ENCODE data around the gene YWHAG. TPM values are rescaled to one million over a fixed set of nuclear protein-coding genes. Genes with fewer than 3 reads are reported as not detected.

YWHAG gene
- total and polyA plus RNA-seq, 2 of the 13 experiments (the other 11 are each of a cell fraction or from before 2014, with no cell fraction given) = 36.9 to 67.5 TPM

GRCh38 chr7:76393116-76394031 is 34.6 kb upstream of the YWHAG start (continued):
- peak; percentile 49; the same call in 1 of the 2 replicates for TF ChIP-seq YEATS2 (CRISPR knock-in tag; IDR thresholded peaks at IDR 0.05; ENCODE audit: borderline replicate concordance)
- TF ChIP-seq MIER3 (CRISPR knock-in tag; IDR thresholded peaks at IDR 0.05; ENCODE audit: borderline replicate concordance) = peak; percentile 53; the same call in 1 of the 2 replicates
- no peak for TF ChIP-seq FIP1L1 (IDR thresholded peaks at IDR 0.05; ENCODE audit: borderline replicate concordance, insufficient read depth, low read depth, low read length)
- peak; percentile 33 for TF ChIP-seq ZNF782 (CRISPR knock-in tag; IDR thresholded peaks at IDR 0.05; ENCODE audit: borderline replicate concordance)
- no peak for TF ChIP-seq MAFF (IDR thresholded peaks at IDR 0.05; ENCODE audit: low read depth, low read length)
- TF ChIP-seq RXRA (CRISPR knock-in tag; IDR thresholded peaks at IDR 0.05) = peak; percentile 48; the same call in 1 of the 2 replicates
- TF ChIP-seq CREB1 (IDR thresholded peaks at IDR 0.05) = no peak
- no peak for TF ChIP-seq CREB1 (CRISPR knock-in tag; IDR thresholded peaks at IDR 0.05)
- TF ChIP-seq GTF2F1 (IDR thresholded peaks at IDR 0.05; ENCODE audit: low read length) = no peak
- TF ChIP-seq NFIC (IDR thresholded peaks at IDR 0.05; ENCODE audit: low read length) = no peak; the same call in 1 of the 2 replicates
- no peak; the same call in 1 of the 2 replicates for TF ChIP-seq MEF2D (CRISPR knock-in tag; IDR thresholded peaks at IDR 0.05)
- no peak for TF ChIP-seq ZFP36 (IDR thresholded peaks at IDR 0.05; ENCODE audit: borderline replicate concordance, low read depth, low read length, partially characterized antibody)
- TF ChIP-seq HCFC1 (IDR thresholded peaks at IDR 0.05; ENCODE audit: low read depth, low read length) = no peak
- TF ChIP-seq TEF (CRISPR knock-in tag; IDR thresholded peaks at IDR 0.05) = no peak
- TF ChIP-seq PTBP1 (IDR thresholded peaks at IDR 0.05; ENCODE audit: low read depth, low read length, poor library complexity, severe bottlenecking) = no peak
- TF ChIP-seq MIER2 (CRISPR knock-in tag; IDR thresholded peaks at IDR 0.05) = no peak
- no peak for TF ChIP-seq HIVEP1 (CRISPR knock-in tag; IDR thresholded peaks at IDR 0.05)
- TF ChIP-seq NFKBIZ (CRISPR knock-in tag; IDR thresholded peaks at IDR 0.05) = no peak; the same call in 1 of the 2 replicates
- no peak for TF ChIP-seq KLF13 (CRISPR knock-in tag; IDR thresholded peaks at IDR 0.05)
- peak; percentile 95 for TF ChIP-seq IKZF4 (CRISPR knock-in tag; IDR thresholded peaks at IDR 0.05; ENCODE audit: borderline replicate concordance, low read depth, not compliant biosample characterization)
- TF ChIP-seq IRF2 (CRISPR knock-in tag; IDR thresholded peaks at IDR 0.05) = no peak
- TF ChIP-seq ATF2 (CRISPR knock-in tag; IDR thresholded peaks at IDR 0.05) = peak; percentile 20
- peak; percentile 54 to 91 for TF ChIP-seq POLR2A (IDR thresholded peaks at IDR 0.05; ENCODE audit: insufficient read depth in 1 of 2, low read depth in 2 of 2, low read length in 2 of 2)
- TF ChIP-seq HMGXB3 (CRISPR knock-in tag; IDR thresholded peaks at IDR 0.05; ENCODE audit: borderline replicate concordance) = no peak
- TF ChIP-seq TOPORS (CRISPR knock-in tag; IDR thresholded peaks at IDR 0.05) = peak; percentile 97
